ENCODE results near the gene MRPL39.

DNA sequence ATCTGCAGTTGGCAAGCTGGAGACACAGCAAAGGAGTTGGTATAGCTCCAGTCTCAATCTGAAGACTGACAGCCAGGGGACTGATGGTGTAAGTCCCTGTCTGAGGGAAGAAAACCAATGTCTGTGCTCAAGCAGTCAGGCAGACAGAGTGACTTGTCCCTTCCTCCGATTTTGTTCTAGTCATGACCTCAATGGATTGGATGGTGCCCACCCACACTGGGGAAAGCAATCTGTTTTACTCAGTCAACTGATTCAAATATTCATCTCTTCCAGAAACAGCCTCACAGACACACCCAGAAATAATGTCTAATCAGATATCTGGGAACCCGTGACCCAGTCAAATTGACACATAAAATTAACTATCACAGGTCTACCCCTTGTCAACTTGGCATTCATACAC, 11.9 kb upstream of the MRPL39 start:
- TF ChIP-seq, protein P1, sequence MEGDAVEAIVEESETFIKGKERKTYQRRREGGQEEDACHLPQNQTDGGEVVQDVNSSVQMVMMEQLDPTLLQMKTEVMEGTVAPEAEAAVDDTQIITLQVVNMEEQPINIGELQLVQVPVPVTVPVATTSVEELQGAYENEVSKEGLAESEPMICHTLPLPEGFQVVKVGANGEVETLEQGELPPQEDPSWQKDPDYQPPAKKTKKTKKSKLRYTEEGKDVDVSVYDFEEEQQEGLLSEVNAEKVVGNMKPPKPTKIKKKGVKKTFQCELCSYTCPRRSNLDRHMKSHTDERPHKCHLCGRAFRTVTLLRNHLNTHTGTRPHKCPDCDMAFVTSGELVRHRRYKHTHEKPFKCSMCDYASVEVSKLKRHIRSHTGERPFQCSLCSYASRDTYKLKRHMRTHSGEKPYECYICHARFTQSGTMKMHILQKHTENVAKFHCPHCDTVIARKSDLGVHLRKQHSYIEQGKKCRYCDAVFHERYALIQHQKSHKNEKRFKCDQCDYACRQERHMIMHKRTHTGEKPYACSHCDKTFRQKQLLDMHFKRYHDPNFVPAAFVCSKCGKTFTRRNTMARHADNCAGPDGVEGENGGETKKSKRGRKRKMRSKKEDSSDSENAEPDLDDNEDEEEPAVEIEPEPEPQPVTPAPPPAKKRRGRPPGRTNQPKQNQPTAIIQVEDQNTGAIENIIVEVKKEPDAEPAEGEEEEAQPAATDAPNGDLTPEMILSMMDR (IDR thresholded peaks at IDR 0.05; ENCODE audit: low read depth, low read length, missing input control): no peak
- no peak for TF ChIP-seq GABPA (IDR thresholded peaks at IDR 0.05 in 1 of 2, conservative IDR thresholded peaks at IDR 0.05 in 1 of 2)
- no peak for TF ChIP-seq YY1 (IDR thresholded peaks at IDR 0.05)
- TF ChIP-seq, protein P2, sequence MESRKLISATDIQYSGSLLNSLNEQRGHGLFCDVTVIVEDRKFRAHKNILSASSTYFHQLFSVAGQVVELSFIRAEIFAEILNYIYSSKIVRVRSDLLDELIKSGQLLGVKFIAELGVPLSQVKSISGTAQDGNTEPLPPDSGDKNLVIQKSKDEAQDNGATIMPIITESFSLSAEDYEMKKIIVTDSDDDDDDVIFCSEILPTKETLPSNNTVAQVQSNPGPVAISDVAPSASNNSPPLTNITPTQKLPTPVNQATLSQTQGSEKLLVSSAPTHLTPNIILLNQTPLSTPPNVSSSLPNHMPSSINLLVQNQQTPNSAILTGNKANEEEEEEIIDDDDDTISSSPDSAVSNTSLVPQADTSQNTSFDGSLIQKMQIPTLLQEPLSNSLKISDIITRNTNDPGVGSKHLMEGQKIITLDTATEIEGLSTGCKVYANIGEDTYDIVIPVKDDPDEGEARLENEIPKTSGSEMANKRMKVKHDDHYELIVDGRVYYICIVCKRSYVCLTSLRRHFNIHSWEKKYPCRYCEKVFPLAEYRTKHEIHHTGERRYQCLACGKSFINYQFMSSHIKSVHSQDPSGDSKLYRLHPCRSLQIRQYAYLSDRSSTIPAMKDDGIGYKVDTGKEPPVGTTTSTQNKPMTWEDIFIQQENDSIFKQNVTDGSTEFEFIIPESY (IDR thresholded peaks at IDR 0.05): no peak
- TF ChIP-seq, protein P3, sequence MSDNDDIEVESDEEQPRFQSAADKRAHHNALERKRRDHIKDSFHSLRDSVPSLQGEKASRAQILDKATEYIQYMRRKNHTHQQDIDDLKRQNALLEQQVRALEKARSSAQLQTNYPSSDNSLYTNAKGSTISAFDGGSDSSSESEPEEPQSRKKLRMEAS (IDR thresholded peaks at IDR 0.05): no peak
- no peak for TF ChIP-seq TAF1 (conservative IDR thresholded peaks at IDR 0.05)
- no peak for TF ChIP-seq JUND (IDR thresholded peaks at IDR 0.05)
- TF ChIP-seq, protein P4, sequence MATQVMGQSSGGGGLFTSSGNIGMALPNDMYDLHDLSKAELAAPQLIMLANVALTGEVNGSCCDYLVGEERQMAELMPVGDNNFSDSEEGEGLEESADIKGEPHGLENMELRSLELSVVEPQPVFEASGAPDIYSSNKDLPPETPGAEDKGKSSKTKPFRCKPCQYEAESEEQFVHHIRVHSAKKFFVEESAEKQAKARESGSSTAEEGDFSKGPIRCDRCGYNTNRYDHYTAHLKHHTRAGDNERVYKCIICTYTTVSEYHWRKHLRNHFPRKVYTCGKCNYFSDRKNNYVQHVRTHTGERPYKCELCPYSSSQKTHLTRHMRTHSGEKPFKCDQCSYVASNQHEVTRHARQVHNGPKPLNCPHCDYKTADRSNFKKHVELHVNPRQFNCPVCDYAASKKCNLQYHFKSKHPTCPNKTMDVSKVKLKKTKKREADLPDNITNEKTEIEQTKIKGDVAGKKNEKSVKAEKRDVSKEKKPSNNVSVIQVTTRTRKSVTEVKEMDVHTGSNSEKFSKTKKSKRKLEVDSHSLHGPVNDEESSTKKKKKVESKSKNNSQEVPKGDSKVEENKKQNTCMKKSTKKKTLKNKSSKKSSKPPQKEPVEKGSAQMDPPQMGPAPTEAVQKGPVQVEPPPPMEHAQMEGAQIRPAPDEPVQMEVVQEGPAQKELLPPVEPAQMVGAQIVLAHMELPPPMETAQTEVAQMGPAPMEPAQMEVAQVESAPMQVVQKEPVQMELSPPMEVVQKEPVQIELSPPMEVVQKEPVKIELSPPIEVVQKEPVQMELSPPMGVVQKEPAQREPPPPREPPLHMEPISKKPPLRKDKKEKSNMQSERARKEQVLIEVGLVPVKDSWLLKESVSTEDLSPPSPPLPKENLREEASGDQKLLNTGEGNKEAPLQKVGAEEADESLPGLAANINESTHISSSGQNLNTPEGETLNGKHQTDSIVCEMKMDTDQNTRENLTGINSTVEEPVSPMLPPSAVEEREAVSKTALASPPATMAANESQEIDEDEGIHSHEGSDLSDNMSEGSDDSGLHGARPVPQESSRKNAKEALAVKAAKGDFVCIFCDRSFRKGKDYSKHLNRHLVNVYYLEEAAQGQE (IDR thresholded peaks at IDR 0.05): no peak

All from liver (tissue), 3 donors.